ENCODE results near the gene PTPRM.
A peak's percentile ranks its signal among the peaks of the same experiment; 100 is the strongest.
"Not testable (repeated sequence)": the region's sequence is repeated elsewhere in the genome, so short reads cannot be mapped to it uniquely, and the experiment has no call there.

The PTPRM gene

DNA sequence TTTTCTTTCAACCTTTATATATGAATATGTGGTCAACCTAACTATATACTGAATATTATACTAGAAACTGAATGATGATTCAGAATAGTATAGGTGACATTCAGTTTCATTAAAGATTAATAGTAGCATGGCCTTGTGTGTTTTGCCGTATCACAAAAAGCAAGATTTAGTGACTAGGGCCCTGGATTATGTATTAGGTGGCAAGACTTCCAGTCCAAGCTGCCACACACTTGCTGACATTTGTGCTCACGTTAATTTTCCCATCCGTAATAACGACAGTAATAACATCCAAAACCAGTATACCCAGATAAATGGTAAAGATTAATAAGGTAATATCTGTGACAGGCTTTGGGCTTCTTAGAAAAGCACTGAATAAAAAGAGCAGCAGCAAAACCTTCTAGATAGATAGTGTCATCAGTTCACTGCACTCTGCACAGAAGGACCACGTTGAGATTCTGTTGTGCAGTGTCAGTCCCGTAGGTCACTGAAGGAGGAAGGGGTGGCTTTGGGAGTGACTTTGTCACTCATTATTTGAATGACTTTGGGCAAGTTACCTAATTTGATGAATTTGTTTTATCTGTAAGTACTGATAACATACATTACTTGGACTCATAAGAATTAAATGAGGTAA, 451.7 kb downstream of the PTPRM start:
- DNase-seq, result no peak

DNA sequence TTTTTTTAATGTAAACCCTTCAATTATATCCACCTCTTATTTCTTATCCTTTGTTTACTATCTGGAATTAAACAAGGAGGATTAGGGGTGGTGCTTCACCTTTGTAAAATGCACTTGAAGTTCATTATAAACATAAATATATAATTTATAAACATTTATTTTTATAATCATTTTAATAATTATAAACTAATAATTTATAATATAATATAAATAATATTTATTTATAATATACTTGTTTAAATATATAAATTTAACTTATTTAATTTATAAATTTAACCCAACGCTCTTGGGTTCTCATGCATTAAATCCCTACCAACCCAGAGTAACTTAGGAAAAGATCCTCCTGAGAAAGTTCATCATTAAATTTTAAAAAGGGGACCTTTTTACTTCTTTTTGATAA, 452.5 kb downstream of the PTPRM start:
- DNase-seq, result no peak

DNA sequence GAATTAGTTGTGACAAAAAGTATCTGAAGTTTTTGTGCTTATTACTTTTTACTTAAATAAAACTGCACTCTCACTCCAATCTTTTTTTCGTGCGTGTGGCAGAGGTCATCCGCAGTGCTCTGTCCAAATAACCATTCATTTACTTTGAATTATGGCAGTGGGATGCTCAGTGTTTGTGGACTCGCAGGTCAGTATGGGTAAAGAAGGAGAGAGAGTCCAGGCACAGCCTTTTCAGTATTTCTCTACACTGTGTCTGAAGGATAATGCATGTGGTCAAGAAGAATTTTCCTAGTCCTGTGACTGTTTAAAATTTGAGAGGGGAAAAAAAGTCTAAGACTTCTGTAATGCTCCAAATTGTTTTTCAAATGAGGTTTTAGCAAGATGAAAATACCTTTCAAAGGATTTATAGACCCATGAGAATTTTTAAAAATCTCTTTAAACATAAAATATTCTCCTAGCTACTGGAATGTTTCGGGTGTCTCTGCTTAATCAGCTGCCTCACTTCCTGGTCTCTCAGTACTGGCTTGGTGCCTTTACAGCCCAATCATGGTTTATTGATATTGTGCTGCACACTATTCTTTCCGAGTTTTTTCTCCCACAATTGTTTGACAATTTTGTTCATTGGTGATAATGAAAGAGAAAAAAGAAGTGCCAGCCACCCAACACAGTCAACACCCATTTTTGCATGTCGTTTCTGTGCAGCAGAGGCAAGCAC, 453.2 kb downstream of the PTPRM start:
- DNase-seq, result no peak

GRCh38 chr18:8029061-8029460, 461.9 kb downstream of the PTPRM start:
- no peak for DNase-seq

DNA sequence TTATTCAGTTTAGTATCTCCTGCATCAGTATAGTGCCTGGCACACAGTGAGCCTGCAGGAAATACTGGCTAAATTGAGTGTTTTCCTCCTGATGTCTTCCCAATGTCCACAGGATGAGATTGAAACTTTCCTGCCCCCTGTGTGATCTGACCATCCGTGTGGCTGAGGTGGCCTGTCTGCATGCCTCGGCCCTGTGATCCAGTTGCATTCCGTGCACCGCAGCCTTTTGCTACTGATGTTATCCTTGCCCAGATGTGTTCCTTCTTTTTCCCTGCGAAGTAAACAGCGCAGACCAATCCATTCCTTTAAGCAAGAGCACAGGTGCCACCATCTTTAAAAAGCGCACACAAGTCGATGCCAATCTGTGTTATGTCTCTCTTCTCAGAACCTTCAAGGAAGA, 462.6 kb downstream of the PTPRM start:
- DNase-seq, result no peak

GRCh38 chr18:8030201-8030600, 463.1 kb downstream of the PTPRM start:
- DNase-seq, result no peak

GRCh38 chr18:8031496-8031895, 464.4 kb downstream of the PTPRM start:
- DNase-seq, result peak; percentile 63

GRCh38 chr18:8034674-8035073, 467.6 kb downstream of the PTPRM start:
- no peak for DNase-seq

GRCh38 chr18:8036551-8036950, 469.4 kb downstream of the PTPRM start:
- no peak for DNase-seq

- DNase-seq, result no peak
Measured at GRCh38 chr18:8037296-8037695, 470.2 kb downstream of the PTPRM start.

DNA sequence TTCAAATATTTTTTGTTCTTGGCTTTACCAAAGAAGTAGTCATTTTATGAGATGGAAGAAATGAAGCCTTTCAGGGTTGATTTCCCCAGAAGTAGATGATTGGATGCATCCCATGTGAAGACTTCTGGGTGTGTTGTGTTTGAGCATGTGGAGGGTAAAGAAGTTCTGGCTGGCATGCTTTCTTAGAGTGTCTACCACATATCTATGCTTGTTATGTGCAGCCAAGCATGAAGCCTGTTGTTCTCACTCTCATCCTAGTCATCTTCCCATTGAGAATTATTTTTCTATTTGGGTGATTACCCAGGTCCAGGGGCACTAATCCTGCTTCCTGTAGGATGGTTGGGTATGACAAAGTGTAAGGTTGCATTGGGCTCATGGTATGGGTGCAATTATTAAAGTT, 472.9 kb downstream of the PTPRM start:
- DNase-seq, result peak; percentile 63

DNA sequence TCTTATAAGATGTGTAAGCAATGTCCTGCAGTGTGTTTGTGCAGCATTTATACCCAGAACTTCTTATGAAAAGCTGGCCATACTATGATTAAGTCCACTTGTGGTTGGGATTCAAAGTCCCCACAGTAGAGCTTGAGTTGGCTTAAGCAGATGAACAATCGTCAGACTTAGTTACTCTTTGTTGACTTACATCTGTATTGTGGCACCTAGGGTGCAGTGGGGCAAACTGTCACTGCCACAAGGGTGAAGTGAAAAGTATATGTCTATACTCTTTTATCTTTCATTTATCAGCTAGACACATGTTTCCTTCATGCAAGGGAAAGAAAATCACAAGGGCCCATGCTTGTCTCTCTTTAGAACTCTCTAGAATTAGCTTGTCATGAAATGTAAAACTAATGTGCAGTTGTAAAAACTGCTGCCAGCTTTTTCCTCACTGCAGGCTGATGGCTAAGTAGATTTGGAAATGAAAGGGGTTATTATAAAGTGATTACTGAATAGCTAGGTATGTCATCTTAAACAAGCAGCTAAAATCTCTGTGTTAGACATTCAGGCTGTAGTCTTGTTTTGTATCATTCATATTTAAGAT, 474.5 kb downstream of the PTPRM start:
- DNase-seq, result no peak

- no peak for DNase-seq
Measured at GRCh38 chr18:8044004-8044403, 476.9 kb downstream of the PTPRM start.

DNA sequence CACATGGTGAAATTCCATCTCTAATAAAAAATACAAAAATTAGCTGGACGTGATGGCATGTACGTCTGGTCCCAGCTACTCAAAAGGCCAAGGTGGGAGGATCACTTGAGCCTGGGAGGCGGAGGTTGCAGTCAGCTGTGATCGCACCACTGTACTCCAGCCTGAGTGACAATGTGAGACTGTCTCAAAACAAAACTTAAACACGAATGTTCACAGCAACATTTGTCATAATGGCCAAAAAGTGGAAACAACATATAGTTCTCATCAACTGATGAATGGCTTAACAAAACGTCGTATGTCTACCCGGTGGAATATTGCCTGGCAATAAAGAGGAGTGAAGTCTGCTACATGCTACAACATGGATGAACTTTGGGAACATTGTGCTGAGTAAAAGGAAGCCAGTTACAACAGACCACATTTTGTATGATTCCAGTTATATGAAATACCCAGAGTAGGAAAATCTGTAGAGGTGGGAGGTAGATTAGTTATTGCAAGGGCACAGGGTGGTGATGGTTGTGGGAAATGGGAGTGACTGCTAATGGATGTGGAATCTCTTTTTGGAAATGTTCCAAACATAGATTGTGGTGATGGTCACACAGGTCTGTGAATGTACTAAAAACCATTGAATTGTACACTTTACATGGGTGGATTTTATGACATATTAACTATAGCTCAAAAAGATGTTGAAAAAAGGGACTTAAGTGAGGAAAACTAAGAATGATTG, 478.2 kb downstream of the PTPRM start:
- no peak for DNase-seq

DNA sequence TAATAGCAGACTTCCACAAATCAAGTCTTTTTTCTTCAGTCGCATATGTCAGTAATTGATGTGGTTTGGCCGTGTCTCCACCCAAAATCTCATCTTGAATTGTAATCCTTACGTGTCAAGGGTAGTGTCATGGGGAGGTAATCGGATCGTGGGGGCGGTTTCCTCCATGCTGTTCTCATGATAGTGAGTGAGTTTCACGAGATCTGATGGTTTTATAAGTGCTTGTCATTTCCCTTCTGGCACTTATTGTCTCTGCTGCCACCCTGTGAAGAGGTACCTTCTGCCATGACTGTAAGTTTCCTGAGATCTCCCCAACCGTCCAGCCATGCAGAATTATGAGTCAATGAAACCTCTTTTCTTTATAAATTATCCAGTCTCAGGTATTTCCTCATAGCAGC, 478.8 kb downstream of the PTPRM start:
- DNase-seq, result no peak

DNA sequence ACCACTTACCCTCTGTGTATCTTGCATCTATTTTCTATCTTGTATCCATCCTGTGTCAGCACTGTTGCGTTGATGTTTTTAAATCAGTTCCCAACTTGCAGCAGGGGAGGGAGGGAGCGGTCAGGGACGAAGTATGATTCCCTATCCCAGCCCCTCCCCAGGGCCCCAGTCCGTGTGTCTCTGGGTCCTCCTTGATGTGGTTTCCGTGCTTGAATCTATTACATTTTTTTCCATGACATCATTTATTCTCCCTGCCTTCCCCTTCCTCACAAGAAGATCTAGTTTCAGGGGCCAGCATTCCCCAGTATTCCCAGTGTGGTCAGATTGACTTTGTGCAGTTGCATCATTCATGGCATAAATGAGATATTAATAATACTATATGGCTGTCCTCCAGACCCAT, 479.3 kb downstream of the PTPRM start:
- no peak for DNase-seq

- no peak for DNase-seq
Measured at GRCh38 chr18:8049147-8049546, 482.0 kb downstream of the PTPRM start.

DNA sequence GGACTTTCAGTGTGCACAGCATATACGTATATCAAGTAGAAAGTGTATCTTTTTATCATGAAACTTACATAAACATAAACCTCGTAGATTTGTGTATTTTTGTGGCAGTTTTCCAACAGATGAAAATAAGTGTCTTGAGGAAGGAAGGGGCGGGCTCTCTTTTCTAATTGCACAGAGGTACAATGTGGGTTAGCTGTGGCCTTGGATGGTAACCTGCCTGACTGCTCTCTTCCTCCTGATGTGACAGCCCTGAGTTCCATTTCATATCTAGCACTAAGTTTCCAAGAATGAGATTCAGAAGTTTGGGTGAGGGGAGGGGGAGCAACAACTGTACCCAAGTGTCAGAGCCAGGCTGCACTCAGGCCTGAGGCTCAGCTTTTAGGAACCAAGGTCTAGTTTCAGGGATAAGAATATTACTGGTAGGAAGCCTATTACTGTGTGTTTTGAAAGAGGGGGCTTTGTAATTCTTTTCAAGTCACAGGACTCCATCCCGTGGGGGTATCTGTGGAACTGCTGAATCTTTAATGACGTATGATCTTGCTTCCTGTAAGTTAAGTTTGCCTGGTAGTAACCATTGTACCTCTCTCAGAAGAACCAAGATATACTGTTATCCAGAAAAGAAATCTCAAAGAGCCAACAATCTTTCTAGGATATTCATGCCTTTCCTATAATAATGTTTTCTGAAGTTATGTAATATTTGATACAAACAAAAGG, 483.7 kb downstream of the PTPRM start:
- no peak for DNase-seq

DNA sequence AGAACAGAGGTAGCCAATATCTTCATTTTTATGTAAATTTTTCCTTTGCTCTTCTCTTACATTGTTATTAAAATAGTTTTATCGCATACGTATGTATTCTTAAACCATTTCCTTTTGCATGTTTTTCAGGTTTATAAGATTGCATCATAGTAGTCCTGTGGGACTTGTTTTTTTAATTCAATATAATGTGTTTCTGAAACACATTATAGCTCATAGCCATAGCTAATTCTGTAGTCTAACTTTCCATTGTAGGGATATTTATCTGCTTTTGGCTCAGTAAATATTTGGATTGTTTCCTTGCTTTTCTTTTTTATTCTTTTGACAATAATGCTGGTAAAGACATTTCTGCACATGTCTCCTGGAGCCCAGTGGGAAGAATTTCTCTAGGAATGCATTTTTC, 484.3 kb downstream of the PTPRM start:
- no peak for DNase-seq

DNA sequence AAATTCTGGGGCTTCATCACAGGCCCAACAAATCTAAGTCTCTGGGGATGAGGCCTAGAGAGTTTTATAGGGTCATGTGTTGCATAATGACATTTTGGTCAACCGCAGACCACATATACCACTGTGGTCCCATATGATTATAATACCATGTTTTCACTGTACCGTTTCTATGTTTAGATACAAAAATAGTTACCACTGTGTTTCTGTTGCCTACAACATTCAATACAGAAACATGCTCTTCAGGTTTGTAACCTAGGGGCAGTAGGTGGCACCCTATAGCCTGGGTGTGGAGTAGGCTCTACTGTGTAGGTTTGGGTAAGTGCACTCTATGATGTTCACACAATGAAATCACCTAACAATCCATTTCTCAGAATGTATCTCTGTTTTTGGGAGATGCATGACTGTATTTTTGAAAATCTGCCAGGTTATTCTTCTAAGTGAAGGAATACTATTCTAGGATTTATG, 485.2 kb downstream of the PTPRM start:
- DNase-seq, result no peak

GRCh38 chr18:8056723-8057122, 489.6 kb downstream of the PTPRM start:
- DNase-seq, result no peak

- DNase-seq, result not testable (repeated sequence)
Measured at GRCh38 chr18:8063152-8063551, 496.0 kb downstream of the PTPRM start.

DNA sequence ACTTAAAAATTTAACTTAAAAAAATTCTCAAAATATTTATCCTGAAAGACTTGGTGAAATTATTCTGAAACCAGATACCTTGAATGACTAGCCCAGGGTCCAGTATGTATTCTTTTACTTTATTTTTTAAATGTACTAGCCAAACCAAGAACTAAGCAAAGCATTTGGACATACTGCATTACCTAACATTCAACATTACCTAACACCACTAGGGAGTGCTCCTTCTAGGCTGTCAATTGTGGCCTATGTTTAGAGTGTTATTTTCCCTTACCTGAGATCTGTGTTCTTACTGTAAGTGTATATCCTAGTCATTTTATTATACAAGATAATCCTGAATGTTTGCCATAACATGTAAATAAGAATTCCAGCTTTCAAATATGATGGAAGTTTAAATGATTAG, 496.6 kb downstream of the PTPRM start:
- DNase-seq, result no peak
